CD4-positive, CD25-positive, alpha-beta regulatory T cell (primary cell): ENCODE results near the gene RNF126. TPM values are rescaled to one million over a fixed set of nuclear protein-coding genes. Genes with fewer than 3 reads are reported as not detected.
A peak's percentile ranks its signal among the peaks of the same experiment; 100 is the strongest.

Experiments
- ATAC-seq, 2 donors: fragments of 150-1000 bp; cut with Tn5 transposase; one replicate each; pipeline ENCODE4 v1.10.0; 2021; ENCODE audit warnings: low read depth in 2 of 2, moderate number of reproducible peaks in 2 of 2, moderate library complexity in 1 of 2
- DNase-seq, 3 donors: peaks; one replicate each; pipeline versions ENCODE4 v3.0.0 to v3.0.0-alpha.2; 2012 to 2022; ENCODE audit warnings: mixed read lengths in 1 of 3
- H3K27ac ChIP-seq: one replicate; pipeline ENCODE4 v1.7.0; 2013; ENCODE audit warnings: mild to moderate bottlenecking, low read length; ENCODE audit not compliant: insufficient read depth, poor library complexity, severe bottlenecking
- H3K27me3 ChIP-seq: one replicate; pipeline ENCODE4 v1.7.0; 2013; ENCODE audit warnings: low read length; ENCODE audit not compliant: control insufficient read depth, insufficient read depth
- H3K36me3 ChIP-seq: one replicate; pipeline ENCODE4 v1.7.0; 2013; ENCODE audit warnings: mild to moderate bottlenecking, low read length, moderate library complexity; ENCODE audit not compliant: control insufficient read depth, insufficient read depth
- H3K4me1 ChIP-seq: 2 replicates; pipeline ENCODE4 v1.7.0; 2013; ENCODE audit warnings: mild to moderate bottlenecking, low read length; ENCODE audit not compliant: insufficient read depth, control insufficient read depth, poor library complexity, severe bottlenecking
- H3K4me3 ChIP-seq: one replicate; pipeline ENCODE4 v1.7.0; 2013; ENCODE audit warnings: low read depth, mild to moderate bottlenecking, low read length, moderate library complexity
- H3K9me3 ChIP-seq, 2 experiments: 1 replicate in 1 of 2; 2 replicates in 1 of 2; pipeline ENCODE4 v1.7.0; 2013; ENCODE audit warnings: low read length in 2 of 2, mild to moderate bottlenecking in 1 of 2, moderate library complexity in 1 of 2; ENCODE audit not compliant: control insufficient read depth in 2 of 2
- H3K27ac Mint-ChIP-seq, 3 donors: one replicate each; pipeline ENCODE4 v1.8.0; 2020 to 2022; ENCODE audit warnings: mild to moderate bottlenecking in 3 of 3, mixed read lengths in 3 of 3, moderate library complexity in 2 of 3
- H3K27me3 Mint-ChIP-seq: one replicate; pipeline ENCODE4 v1.8.0; 2022; ENCODE audit warnings: mild to moderate bottlenecking, mixed read lengths
- H3K36me3 Mint-ChIP-seq: one replicate; pipeline ENCODE4 v1.8.0; 2020; ENCODE audit warnings: mixed read lengths
- H3K4me1 Mint-ChIP-seq, 4 donors: one replicate each; pipeline ENCODE4 v1.8.0; 2020 to 2022; ENCODE audit warnings: mixed read lengths in 4 of 4, mild to moderate bottlenecking in 1 of 4
- H3K4me3 Mint-ChIP-seq, 4 donors: one replicate each; pipeline ENCODE4 v1.8.0; 2020 to 2022; ENCODE audit warnings: mild to moderate bottlenecking in 4 of 4, mixed read lengths in 4 of 4, moderate library complexity in 3 of 4
- H3K9me3 Mint-ChIP-seq, 7 donors: one replicate each; pipeline ENCODE4 v1.8.0; 2020 to 2022; ENCODE audit warnings: mixed read lengths in 7 of 7, mild to moderate bottlenecking in 3 of 7, moderate library complexity in 2 of 7
- polyA plus RNA-seq, 4 donors: library from polyadenylated mRNA; unstranded; fragments of 300-500 nt; fragmentation: Illumina TruSeq; gene quantifications; one replicate each; pipeline ENCODE4 v1.2.3, GENCODE V29; 2021
- total RNA-seq: library from RNA; stranded (reverse); gene quantifications from one replicate; pipeline ENCODE4 v1.2.3, GENCODE V29; 2022

RNF126 gene
- total and polyA plus RNA-seq, 5 donors from 2014 or later: 57.2 to 124 (median 78.5) TPM

DNA sequence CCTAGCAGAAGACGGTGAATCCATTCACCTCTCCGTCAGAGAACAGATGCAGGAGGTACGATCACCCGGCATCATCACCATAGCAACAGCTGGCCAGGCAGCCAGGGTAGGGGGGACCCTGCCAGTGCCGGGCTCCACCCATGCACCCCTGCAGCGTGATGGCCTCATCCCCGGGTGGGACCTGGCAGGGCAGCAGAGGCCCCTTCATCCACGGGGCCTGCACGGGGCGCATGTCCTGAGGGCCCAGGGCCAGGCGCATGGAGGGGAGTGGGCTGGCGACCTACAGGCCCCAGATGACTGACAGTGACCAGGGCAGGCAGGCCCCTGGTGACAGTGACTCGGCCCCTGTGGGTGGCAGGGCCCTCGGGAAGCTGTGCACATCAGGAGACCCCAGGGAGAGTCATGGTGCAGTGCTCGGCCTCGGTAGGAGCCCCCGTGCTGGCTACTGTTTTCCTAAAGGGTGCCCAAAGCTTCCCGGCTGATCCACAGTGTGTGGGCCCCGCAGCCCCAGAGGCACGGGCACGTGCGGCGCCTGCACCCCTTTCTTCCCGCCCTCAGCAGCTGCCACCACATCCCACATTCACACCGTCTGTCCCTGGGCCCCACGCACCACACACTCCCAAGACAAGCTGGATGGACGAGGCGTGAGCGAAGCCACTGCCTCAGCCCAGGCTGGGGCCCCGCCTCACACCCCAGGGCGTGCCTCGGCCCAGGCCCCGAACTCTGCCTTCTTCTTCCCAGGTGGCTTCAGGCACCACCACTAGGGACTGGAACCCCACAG lies 4.8 kb downstream of the RNF126 start:
- no peak overlapping the region for H3K4me3 ChIP-seq
- peaks cover 9% of the 10 kb centered on the region for H3K36me3 Mint-ChIP-seq
- H3K36me3 ChIP-seq: peaks cover 19% of the 10 kb centered on the region
- H3K9me3 Mint-ChIP-seq: no peaks in the 10 kb centered on the region
- peak overlapping the region; percentile 92 for H3K27ac ChIP-seq
- H3K27me3 Mint-ChIP-seq: peaks cover 13% of the 10 kb centered on the region
- no peaks in the 10 kb centered on the region for H3K27me3 ChIP-seq
- no peaks in the 10 kb centered on the region for H3K9me3 ChIP-seq
- DNase-seq (no peak), ATAC-seq (no peak)
- peaks cover 0 to 67% (median 17%) of the 10 kb centered on the region in 4 donors for H3K4me1 Mint-ChIP-seq
- H3K4me3 Mint-ChIP-seq: peak overlapping the region in 3 of 4 donors; percentile 21 to 57 (median 55)
- H3K4me1 ChIP-seq: peaks cover 69% of the 10 kb centered on the region
- no peak overlapping the region for H3K27ac Mint-ChIP-seq

DNA sequence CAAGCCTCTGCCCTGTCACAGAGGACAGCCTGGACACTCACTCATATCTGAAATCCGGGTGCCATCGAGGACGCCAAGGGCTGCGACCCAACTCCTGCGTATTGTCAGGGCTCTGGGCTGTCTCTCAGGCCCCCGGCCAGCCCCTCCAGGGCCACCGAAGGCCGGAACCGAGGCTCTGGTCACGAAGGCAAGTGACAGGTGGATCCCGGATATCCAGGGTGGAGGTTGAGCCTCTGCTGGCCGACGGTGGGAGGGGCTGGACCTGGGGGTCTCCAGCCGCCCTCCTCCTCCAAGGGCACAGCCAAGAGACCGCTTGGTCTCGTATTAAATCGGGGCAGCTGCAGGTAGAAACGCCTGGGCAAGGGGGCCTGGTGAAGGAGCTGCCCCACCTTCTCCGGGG lies 5.4 kb downstream of the RNF126 start:
- no peak overlapping the region for H3K27ac ChIP-seq

GRCh38 chr19:656751-657559 lies 6.1 kb downstream of the RNF126 start:
- peak overlapping the region in 1 of 3 donors; percentile 48 for H3K27ac Mint-ChIP-seq
- H3K4me3 Mint-ChIP-seq: peak overlapping the region in 3 of 4 donors; percentile 32 to 81 (median 35)
- Histone ChIP-seq H3K27ac (peak overlapping the region; percentile 8), H3K36me3 (peaks cover 32% of the 10 kb centered on the region), H3K4me1 (peaks cover 70% of the 10 kb centered on the region), H3K9me3 (no peaks in the 10 kb centered on the region), H3K4me3 (no peak overlapping the region), H3K27me3 (no peaks in the 10 kb centered on the region)
- H3K36me3 Mint-ChIP-seq: peaks cover 9% of the 10 kb centered on the region
- DNase-seq (no peak), ATAC-seq (no peak)
- H3K27me3 Mint-ChIP-seq: peaks cover 13% of the 10 kb centered on the region
- H3K9me3 Mint-ChIP-seq: no peaks in the 10 kb centered on the region
- peaks cover 0 to 67% (median 17%) of the 10 kb centered on the region in 4 donors for H3K4me1 Mint-ChIP-seq

More for the DNA sequence above, 5.4 kb downstream of the RNF126 start:
- Mint-ChIP-seq H3K36me3 (peaks cover 9% of the 10 kb centered on the region), H3K4me3 (peak overlapping the region in 2 of 4 donors; percentile 57 to 81), H3K9me3 (no peaks in the 10 kb centered on the region), H3K27me3 (peaks cover 13% of the 10 kb centered on the region), H3K27ac (peak overlapping the region in 1 of 3 donors; percentile 38), H3K4me1 (peaks cover 0 to 67% (median 17%) of the 10 kb centered on the region in 4 donors)
- Histone ChIP-seq H3K9me3 (no peaks in the 10 kb centered on the region), H3K36me3 (peaks cover 25% of the 10 kb centered on the region), H3K4me1 (peaks cover 71% of the 10 kb centered on the region), H3K27me3 (no peaks in the 10 kb centered on the region), H3K4me3 (no peak overlapping the region)
- no peak for DNase-seq
- no peak for ATAC-seq

GRCh38 chr19:655691-656090 lies 7.3 kb downstream of the RNF126 start:
- H3K4me1 ChIP-seq: peaks cover 58% of the 10 kb centered on the region
- H3K4me3 ChIP-seq: no peak overlapping the region
- Mint-ChIP-seq H3K27me3 (peaks cover 4% of the 10 kb centered on the region), H3K4me1 (peaks cover 0 to 62% (median 15%) of the 10 kb centered on the region in 4 donors), H3K9me3 (no peaks in the 10 kb centered on the region), H3K27ac (peak overlapping the region in 2 of 3 donors; percentile 58 to 78), H3K36me3 (peaks cover 9% of the 10 kb centered on the region), H3K4me3 (peak overlapping the region; percentile 44 to 81 (median 80))
- peaks cover 43% of the 10 kb centered on the region for H3K36me3 ChIP-seq
- no peak for DNase-seq
- peak overlapping the region; percentile 1 for H3K27ac ChIP-seq
- no peaks in the 10 kb centered on the region for H3K9me3 ChIP-seq
- no peak for ATAC-seq
- H3K27me3 ChIP-seq: no peaks in the 10 kb centered on the region

DNA sequence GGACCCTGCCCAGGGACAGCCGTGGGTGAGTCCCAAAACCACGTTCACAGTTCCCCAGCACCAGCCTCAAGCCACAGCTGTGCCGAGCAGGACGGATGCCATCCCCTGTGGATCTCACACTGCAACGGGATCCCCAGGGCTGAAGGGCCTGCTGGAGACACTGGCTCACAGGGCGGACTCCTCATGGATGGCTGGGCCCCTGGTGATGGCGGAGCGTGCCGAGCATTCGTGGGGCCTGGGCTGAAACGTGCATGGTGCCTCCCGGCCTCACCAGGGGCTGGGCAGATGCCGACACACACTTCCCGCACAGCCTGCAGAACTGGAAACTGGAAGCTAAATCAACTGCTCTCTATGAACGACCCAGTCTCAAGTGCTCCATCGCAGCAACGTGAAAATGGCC lies 9.6 kb downstream of the RNF126 start:
- H3K4me1 ChIP-seq: peaks cover 36% of the 10 kb centered on the region
- H3K36me3 ChIP-seq: peaks cover 49% of the 10 kb centered on the region
- DNase-seq (no peak), ATAC-seq (no peak)
- Mint-ChIP-seq H3K27me3 (no peaks in the 10 kb centered on the region), H3K4me1 (peaks cover 0 to 44% (median 9%) of the 10 kb centered on the region in 4 donors), H3K27ac (no peak overlapping the region), H3K36me3 (peaks cover 9% of the 10 kb centered on the region), H3K4me3 (no peak overlapping the region), H3K9me3 (no peaks in the 10 kb centered on the region)
- H3K27me3 ChIP-seq: no peaks in the 10 kb centered on the region
- no peaks in the 10 kb centered on the region for H3K9me3 ChIP-seq
- H3K27ac ChIP-seq: no peak overlapping the region
- H3K4me3 ChIP-seq: no peak overlapping the region

- H3K4me3 ChIP-seq: no peak overlapping the region
- H3K27ac ChIP-seq: no peak overlapping the region
- no peaks in the 10 kb centered on the region for H3K9me3 Mint-ChIP-seq
- no peak for DNase-seq
- H3K27me3 Mint-ChIP-seq: no peaks in the 10 kb centered on the region
- no peaks in the 10 kb centered on the region for H3K27me3 ChIP-seq
- no peak overlapping the region for H3K27ac Mint-ChIP-seq
- no peaks in the 10 kb centered on the region for H3K9me3 ChIP-seq
- peaks cover 29% of the 10 kb centered on the region for H3K4me1 ChIP-seq
- peaks cover 0 to 40% (median 9%) of the 10 kb centered on the region in 4 donors for H3K4me1 Mint-ChIP-seq
- ATAC-seq: no peak
- peaks cover 9% of the 10 kb centered on the region for H3K36me3 Mint-ChIP-seq
- no peak overlapping the region for H3K4me3 Mint-ChIP-seq
- peaks cover 55% of the 10 kb centered on the region for H3K36me3 ChIP-seq
These were observed 10.3 kb downstream of the RNF126 start for GRCh38 chr19:652467-653389.

DNA sequence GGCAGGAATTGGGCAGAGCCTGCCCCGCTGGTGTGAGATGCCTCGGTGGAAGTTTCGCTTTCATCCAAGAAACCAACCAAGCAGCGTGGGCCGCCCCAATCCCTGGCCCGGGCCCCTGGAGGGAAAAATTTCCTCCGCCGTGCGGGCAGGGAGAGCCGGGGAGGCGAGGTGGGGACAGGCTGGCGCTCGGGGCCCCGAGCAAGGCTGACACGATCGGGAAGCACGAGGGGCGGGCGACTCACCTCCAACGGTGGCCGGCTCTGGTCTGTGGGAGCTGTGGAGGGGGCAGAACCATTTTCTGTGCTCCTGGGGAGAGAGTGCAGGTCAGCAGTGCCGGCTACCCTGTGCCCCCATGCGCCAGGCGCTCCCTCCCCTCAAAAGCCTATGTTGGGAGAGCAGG lies 11.0 kb downstream of the RNF126 start:
- H3K27ac Mint-ChIP-seq: no peak overlapping the region
- DNase-seq: no peak
- peaks cover 0 to 34% (median 9%) of the 10 kb centered on the region in 4 donors for H3K4me1 Mint-ChIP-seq
- Histone ChIP-seq H3K4me1 (peaks cover 21% of the 10 kb centered on the region), H3K4me3 (no peak overlapping the region), H3K36me3 (peaks cover 60% of the 10 kb centered on the region), H3K9me3 (no peaks in the 10 kb centered on the region), H3K27me3 (no peaks in the 10 kb centered on the region), H3K27ac (no peak overlapping the region)
- no peaks in the 10 kb centered on the region for H3K27me3 Mint-ChIP-seq
- peaks cover 9% of the 10 kb centered on the region for H3K36me3 Mint-ChIP-seq
- no peaks in the 10 kb centered on the region for H3K9me3 Mint-ChIP-seq
- H3K4me3 Mint-ChIP-seq: no peak overlapping the region
- ATAC-seq: no peak
